Stimulated activated CD4-positive, alpha-beta T cell treated with anti-CD3 and anti-CD28 coated beads, Interleukin-12 subunit alpha, Interleukin-12 subunit beta, amount 100 ng/mL, for 48 hours (primary cell): ENCODE results near the gene TASP1.
"Not testable (repeated sequence)": the region's sequence is repeated elsewhere in the genome, so short reads cannot be mapped to it uniquely, and the experiment has no call there.

ENCODE experiments used
- DNase-seq, 3 donors: peaks; one replicate each; pipeline ENCODE4 v3.0.0-alpha.2; 2020; ENCODE audit warnings: low read depth in 2 of 3, low spot score in 1 of 3

The TASP1 gene

DNA sequence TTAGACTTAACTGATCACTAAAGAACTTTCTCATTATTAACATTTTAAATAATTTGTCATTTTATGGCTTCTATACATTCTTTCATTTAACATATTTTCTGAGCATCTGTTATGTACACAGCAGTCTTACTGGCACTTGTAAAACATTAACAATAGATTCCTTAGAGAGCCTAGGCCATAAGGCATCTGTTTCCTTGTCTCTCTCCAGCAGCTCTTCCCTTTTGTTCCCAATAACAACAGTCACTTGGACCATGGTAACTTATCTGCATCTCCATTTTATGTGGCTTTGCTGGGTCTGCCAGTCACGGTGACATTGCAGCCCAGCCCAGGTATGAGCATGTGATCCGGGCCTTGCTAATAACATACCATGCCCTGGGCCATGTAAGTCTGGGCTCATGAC is 11.7 kb upstream of the TASP1 start:
- DNase-seq: no peak

DNA sequence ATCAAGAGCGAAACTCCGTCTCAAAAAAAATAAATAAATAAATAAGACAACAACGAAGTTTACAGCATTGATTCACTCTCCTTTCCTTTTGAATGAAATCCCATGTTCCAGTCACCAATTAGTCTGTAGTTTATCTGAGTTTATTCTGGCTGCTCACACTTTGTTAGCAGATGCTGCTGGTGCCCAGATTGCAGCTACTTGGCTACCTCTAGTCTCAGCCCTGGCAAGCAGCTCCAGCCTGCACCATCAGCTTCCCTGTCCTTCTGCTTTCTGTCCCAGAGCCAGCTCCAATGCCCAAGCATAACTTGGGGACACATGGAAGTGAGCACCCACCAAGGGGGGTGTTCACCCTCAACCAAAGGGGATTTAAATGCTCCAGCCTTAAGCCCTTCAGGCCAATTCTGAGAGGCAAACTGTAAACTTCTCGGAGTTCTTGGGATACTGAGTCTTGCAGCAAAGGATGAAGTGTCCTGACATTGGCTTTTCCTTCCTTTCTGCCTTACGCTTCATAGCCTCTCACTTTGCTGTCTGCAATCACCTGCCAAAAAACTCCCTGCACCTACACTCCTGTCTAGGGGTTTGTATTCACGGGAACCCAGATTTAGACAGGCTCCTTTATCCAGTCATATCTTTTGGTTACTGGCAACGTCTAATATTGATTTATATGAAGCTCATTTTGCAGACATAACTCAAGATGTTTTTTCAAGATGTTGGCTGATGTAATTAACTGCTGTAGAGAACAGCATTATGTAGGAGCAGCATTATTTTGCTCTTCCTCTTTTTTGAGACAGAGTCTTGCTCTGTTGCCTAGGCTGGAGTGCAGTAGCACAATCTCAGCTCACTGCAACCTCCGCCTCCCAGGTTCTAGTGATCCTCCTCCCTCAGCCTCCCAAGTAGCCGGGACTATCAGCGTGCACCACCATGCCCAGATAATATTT is 9.8 kb upstream of the TASP1 start:
- DNase-seq: no peak

DNA sequence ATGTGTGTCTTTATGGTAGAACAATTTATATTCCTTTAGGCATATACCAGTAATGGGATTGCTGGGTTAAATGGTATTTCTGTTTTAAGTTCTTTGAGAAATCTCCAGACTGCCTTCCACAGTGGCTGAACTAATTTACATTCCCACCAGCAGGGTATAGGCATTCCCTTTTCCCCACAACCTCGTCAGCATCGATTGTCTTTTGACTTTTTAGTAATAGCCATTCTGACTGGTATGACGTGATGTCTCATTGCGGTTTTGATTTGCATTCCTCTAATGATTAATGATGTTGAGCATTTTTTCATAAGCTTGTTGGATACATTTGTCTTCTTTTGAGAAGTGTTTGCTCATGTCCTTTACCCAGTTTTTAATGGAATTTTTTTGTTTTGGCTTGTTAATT is 5.3 kb upstream of the TASP1 start:
- DNase-seq: no peak

DNA sequence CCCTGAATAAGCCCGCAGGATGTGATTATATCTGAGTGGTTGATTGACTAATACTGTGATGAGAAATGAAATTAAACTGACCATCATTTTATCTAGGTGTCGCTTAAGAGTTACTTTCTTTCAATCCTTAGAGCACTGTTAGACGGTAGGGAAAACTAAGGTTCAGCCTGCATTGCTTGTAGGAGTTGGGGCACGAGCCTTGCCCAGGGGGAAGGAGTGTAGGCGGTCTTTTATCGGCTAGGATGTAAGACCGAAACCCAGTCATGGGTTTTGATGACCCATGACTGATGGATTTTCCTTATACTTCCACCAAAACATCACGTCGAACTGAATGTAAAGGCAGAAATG is 392 bp upstream of the TASP1 start:
- peak in 1 of 3 donors; percentile 1 for DNase-seq

DNA sequence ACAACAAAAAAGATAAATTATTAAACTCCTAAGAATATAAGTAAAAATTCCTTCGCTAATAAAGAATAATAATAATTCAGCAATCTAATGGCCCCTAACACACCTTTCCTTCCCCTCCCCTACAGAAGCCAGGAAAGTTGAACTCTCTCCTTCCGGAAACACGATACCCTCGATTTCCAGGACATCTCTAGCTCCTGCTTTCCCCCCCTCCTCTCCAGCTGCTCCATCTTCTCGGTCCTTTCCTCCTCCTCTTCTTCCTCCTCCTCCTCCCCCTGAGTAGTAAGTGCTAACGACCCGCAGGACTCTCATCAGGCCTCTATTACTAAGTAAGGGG is 603 bp downstream of the TASP1 start:
- DNase-seq: no peak

DNA sequence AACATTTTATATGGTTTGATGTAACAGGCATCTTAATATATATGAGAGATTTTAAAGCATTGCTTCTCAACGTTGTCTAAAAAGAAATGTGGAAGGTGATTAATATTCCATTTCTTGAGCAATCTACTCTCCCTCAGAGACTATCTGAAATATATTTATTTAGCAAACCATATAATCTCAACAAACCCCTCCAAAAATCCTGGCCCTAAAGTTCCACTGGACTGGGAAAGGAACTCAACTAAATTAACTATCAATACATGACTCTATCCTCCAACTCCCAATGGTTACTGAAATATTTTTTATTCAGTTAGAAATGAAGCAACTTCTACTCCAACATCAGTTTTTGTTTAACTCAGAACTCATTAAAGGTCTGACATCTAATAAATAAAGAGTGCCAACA is 6.3 kb downstream of the TASP1 start:
- DNase-seq: no peak

DNA sequence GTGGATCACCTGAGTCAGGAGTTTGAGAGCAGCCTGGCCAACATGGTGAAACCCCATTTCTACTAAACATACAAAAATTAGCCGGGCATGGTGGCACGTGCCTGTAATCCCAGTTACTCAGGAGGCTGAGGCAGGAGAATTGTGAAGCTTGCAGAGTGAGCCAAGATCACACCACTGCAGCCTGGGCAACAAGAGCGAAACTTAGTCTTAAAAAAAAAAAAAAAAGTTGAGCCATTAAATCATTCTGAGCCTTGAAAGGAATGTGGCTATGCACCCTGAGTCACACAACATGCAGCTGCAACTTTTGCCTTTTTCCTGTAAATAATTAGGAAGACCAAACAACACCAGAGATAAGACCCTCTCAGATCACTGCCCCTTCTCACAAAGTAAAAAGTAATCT is 11.2 kb downstream of the TASP1 start:
- not testable (repeated sequence) for DNase-seq

DNA sequence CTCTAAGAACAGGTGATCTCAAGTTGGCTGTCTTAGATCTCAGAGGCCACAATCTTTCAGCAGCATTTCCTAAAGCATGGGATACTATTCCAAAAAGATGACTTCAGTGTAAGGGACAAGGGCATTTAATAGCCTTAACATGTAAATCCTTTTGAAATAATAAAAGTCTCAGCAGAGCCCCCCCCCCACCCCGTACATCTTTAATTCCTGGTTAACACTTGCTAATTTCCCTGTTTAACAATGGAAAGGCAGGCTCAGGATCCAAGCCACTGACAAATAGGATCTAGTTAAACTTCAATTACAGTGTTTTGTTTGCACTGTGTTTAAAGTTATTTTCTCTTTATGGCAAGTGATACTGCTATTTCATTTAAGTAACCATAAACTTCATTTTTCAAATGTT is 12.0 kb downstream of the TASP1 start:
- DNase-seq: no peak

DNA sequence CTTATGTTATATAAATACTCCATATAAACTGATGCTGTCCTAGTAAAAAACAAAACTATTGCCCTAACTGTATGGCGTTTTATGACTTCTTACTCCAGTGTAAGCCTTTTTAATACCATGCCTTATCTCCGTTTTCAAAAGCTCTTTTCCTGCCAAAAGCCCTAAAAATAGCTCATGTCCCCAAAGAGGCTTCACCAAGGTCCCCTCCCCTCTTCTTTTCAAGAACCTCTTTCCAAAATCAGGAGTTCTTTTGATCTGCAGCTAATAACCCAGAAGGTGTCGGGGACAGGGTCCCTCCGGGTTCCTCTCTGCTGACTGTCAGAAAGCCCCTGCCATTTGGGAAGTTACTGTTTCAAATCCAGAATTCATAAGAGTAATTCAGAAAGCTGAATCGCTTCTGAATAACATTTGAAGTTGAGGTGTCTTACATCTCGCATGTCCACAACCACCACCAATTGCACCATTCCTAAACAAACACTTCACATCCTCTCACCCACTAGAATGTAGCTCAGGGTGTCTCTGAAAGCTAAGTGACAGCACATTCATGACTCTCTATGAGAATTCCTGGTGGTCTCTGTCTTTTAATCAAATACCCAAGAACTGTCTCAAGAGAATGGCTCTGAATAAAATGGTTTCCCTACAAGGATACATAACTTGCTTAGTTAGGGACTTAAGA is 13.3 kb downstream of the TASP1 start:
- DNase-seq: no peak

DNA sequence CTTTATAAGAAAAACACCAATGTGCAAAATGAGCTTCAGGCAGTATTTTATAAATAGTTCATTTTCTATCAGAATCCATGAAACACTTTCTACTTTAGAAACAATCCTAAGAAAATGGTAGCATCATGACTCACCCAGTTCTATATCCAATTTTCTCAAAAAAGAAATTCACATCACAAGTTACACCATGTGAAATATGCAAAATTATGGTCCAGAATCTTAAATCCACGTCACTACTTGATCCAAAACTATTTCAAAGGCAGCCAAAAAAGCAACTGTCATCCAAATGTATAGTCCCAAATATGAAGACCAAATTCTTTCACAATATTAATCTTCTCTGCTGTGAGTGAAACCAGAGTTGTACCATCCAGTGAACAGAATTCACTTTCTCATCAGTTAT is 19.3 kb downstream of the TASP1 start:
- not testable (repeated sequence) for DNase-seq

DNA sequence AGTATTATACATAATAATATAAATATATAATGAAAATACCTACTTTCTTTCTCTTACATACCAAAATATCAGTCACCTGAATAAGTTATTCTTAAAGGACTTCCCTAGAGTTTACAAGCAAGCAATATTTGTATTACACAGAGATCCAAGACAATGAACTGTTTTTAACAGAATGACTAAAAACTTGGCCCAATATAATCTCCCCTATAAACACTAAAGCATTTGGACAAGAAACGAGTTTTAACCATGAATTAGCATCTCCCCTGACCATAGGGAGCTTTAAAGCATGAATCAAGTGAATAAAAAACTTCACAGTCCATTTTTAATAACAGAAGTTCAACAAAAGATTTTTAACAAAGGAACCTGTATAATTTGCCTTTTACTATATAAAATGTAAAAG is 20.3 kb downstream of the TASP1 start:
- not testable (repeated sequence) for DNase-seq

DNA sequence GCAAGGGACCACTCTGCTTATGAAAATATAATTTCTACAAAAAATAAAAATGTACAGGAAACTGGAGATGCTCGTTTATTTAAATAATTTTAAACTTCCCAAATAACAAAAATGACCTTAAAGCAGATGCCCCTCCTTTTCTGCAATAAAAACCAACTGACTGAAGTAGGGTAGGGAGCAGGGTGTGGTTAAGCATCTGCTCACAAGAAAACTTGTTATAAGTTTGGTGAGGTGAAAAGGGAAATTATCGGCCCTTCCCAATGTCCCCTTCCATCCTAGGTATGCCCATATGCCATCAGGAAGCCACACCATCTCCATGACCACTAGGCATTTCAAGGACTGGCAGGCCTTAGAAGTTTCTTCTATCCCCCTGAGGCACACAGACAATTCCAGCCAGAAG is 21.1 kb downstream of the TASP1 start:
- not testable (repeated sequence) for DNase-seq

DNA sequence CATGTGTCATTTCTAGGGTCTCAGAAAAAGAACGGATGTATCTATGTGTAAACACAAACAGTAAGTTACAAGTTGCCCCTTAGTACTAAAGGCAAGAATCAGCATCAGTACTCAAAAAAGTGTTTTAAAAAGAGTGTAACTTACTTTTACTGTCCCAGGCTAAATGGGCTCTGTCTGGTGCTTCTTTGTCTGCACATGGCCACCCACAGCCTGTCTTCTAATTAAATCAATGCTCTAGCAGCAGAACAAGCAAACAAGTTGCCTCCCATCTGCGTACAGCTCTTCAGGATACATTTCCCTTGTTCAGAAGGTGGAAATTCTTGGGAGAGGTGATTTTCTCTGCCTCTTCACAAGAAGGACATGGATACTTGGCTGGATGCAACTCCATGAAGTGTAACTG is 22.0 kb downstream of the TASP1 start:
- not testable (repeated sequence) for DNase-seq

DNA sequence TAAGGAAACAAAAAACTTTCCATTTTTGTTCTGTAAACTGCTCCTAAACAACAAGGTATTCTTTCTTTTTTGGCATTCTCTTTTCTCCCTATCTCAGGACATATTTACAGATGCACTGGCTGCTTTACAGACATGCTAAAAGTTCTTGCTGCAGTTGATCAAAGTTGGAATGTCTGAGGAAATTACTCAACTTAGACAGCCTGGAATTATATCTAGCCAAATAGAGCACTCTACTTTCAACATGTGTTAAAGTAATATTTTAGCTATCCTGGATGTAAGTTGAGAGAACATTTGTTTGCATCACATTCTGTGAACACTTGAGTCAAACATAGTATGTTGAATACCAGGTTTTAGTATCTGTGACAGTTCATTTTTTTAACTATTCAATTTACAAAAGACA is 24.8 kb downstream of the TASP1 start:
- no peak for DNase-seq

DNA sequence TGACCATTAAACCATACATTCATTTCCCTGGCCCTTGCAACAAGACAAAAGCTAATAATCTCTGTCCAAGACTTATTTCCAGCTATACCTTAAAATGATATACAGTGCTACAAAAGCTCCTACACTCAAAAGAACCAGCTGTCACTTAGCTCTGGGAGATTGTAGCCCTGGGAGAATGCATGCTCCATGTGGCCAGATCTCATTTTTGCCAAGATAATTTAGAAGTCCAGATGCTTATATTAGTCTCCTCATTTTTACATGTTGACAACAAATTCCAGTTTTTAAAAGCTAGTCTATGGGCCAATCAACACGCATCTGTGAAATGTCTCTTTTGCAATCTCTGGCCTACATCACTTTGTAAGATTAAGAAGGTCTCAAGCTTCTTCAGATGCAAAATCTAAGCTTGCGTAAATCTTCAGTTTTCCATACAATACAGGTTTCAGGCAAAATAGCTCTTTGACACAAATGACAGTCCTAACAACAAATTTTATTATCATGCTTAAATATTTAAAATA is 27.1 kb downstream of the TASP1 start:
- DNase-seq: no peak

DNA sequence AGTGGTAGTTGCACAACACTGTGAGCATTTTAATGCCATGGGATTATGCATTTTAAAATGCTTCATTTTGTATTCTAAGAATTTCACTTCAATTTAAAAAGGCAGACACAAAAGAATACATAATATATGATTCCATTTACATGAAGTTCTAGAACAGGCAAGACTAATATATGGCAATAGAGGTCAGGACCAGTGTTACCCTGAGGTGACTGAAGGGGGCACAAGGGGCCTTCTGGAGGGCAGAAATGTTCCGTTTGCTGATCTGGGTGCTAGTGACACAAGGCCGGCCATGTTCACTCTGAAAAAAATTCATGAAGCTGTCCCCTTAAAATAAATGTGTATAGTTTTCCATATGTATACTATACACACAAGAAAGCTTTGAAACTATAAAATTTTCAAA is 28.5 kb downstream of the TASP1 start:
- DNase-seq: no peak

DNA sequence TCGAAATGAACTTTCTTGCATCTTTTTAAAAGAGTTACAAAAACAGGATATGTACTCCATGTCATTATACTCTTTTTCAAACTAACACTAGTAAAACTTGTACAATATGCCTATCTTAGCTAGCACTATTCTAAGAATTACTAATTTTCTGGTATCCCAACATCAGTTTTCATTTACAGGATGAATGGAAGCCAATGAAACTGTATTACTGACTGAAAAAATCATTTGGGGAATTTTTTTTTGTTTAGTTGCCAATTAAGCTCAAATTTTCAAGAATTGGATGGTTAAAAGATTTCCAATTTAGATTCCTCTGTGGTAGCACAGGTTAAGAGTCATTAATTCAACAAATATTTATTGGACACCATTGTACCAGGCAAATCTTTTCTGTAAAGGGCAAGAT is 30.7 kb downstream of the TASP1 start:
- no peak for DNase-seq

DNA sequence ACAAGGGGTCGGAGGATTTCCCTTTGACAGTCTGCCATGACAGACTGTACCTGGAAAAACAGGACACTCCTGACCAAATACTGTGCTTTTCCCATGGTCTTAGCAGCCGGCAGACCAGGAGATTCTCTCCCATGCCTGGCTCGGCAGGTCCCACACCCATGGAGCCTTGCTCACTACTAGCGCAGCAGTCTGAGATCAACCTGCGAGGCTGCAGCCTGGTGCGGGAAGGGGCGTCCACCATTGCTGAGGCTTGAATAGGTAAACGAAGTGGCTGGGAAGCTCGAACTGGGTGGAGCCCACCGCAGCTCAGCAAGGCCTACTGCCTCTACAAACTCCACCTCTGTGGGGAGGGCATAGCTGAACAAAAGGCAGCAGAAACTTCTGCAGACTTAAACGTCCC is 45.3 kb downstream of the TASP1 start:
- not testable (repeated sequence) for DNase-seq

DNA sequence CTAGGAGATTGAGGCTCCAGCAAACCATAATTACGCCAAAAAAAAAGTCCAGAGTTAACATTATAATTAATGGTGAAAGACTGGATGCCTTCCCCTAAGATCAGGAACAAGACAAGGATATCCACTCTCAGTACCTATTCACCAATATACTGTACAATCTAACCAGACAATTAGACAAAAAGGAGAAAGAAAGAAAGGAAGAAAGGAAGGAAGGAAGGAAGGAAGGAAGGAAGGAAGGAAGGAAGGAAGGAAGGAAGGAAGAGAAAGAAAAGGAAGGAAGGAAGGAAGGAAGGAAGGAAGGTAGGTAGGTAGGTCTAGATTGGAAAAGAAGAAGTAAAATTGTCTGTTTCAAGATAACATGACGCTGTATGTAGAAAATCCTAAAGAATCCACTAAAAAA is 50.7 kb downstream of the TASP1 start:
- DNase-seq: no peak

DNA sequence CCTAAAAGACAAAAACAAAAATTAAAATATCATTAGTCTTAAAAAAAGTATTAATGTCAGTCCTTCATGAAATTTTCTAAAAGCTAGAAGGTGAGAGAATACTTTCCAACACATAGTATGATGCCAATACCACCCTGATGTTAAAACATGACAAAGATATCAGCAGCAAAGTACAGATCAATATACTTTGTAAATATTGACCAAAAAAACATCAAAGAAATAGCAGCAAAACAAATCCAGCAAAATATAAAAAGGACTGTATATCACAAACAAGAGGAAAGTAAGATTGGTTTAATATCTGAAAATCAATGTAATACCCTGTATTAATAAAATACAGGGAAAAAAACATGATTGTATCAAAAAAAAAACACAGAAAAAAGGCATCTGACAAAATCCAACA is 51.4 kb downstream of the TASP1 start:
- no peak for DNase-seq

DNA sequence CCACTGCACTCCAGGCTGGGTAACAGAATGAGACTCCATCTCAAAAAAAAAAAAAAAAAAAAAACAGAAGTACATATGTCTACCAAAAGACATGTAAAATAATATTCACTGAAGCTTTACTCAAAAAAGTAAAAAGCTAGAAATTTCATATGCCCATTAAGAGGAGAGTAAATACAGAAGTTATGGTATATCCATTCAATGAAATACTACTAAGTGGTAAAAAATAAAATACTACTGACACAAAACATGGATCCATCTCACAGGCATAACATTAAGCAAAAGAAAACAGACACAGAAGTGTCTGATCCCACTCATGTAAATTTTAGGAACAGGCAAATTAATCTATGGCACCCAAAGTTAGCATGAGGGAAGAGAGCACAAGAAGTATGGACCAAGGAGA is 52.6 kb downstream of the TASP1 start:
- no peak for DNase-seq

DNA sequence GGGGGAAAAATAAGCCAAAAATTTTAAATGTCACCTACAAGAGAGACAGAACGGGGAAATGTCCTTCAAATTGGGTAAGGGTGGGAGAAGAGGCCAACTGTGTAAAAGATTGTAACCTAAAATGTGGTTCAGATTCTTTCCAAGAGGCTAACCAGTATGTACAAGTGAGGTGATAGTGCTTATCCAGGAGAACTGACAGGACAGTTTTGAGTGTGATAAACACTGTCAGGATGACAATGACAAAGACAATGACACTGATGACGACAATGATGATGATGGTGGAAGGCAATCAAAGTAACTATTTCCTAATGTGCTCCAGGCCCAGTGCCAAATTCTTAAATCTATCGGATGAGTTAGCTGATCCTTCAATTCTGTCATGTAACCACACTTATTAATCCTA is 57.3 kb downstream of the TASP1 start:
- DNase-seq: no peak

DNA sequence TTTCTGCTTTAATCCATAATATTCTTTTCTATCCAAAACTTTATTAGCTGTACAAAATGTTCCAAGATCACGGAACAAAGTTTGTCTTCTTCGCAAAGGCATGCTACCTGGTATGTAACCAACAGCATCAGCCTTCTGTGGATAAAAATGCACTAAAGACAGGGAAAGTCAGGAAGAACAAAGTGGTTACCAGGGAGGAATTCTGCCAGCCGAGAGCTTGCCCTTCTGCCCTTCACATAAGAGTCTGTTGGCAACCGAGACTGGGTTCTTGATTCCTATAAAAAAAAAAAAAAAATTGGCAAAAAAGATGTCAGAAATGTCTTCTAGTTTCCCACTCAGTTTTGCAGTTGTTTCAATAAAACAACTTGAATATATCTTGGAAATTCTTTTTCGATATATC is 58.0 kb downstream of the TASP1 start:
- no peak for DNase-seq
